HepG2 (cell line): ENCODE data around the gene ZNF22. TPM values are rescaled to one million over a fixed set of nuclear protein-coding genes. Genes with fewer than 3 reads are reported as not detected.
A peak's percentile ranks its signal among the peaks of the same experiment; 100 is the strongest.

ENCODE experiments used
- BCL6 ChIP-seq: IDR thresholded peaks from 2 replicates; pipeline ENCODE4 v1.6.1; 2016; ENCODE audit warnings: missing genetic modification reagents, missing compliant biosample characterization
- BRD4 ChIP-seq: sonication (generic); formaldehyde crosslinking; IDR thresholded peaks from 2 replicates; pipeline ENCODE4 v1.4.0; 2020; ENCODE audit warnings: missing genetic modification reagents
- CBX2 ChIP-seq, 2 experiments: fragments of 200-600 bp in 1 of 2; sonication (generic); formaldehyde crosslinking in 1 of 2; IDR thresholded peaks; 2 replicates each; pipeline versions ENCODE4 v1.7.0 to v1.8.1; 2018 to 2022; ENCODE audit warnings: low read depth in 2 of 2, low read length in 1 of 2, mild to moderate bottlenecking in 1 of 2, missing genetic modification reagents in 1 of 2
- GATAD2A ChIP-seq: IDR thresholded peaks from 2 replicates; pipeline ENCODE4 v1.6.1; 2016
- HES4 ChIP-seq: sonication (generic); formaldehyde crosslinking; IDR thresholded peaks from 2 replicates; pipeline ENCODE4 v1.9.0; 2021; ENCODE audit warnings: mild to moderate bottlenecking, missing genetic modification reagents, borderline replicate concordance
- MBD4 ChIP-seq: IDR thresholded peaks from 2 replicates; pipeline ENCODE4 v1.6.1; 2012; ENCODE audit warnings: low read length, inconsistent platforms, borderline replicate concordance
- MED13 ChIP-seq: sonication (generic); formaldehyde crosslinking; IDR thresholded peaks from 2 replicates; pipeline ENCODE4 v1.5.0; 2020; ENCODE audit warnings: missing genetic modification reagents
- MTERF4 ChIP-seq: sonication (generic); formaldehyde crosslinking; IDR thresholded peaks from 2 replicates; pipeline ENCODE4 v1.8.0; 2023; ENCODE audit warnings: mild to moderate bottlenecking, missing genetic modification reagents
- MXD4 ChIP-seq: IDR thresholded peaks from 2 replicates; pipeline ENCODE4 v1.6.1; 2016; ENCODE audit warnings: mild to moderate bottlenecking, missing biosample characterization, missing genetic modification reagents
- REST ChIP-seq, 2 experiments: IDR thresholded peaks; 2 replicates each; pipeline ENCODE4 v1.6.1; 2011 to 2012; ENCODE audit warnings: low read length in 2 of 2, borderline replicate concordance in 1 of 2, low read depth in 1 of 2, mild to moderate bottlenecking in 1 of 2, moderate library complexity in 1 of 2
- RXRA ChIP-seq: sonication (generic); formaldehyde crosslinking; IDR thresholded peaks from 2 replicates; pipeline ENCODE4 v1.5.1; 2020; ENCODE audit warnings: missing genetic modification reagents
- SATB2 ChIP-seq: sonication (generic); formaldehyde crosslinking; IDR thresholded peaks from 2 replicates; pipeline ENCODE4 v1.5.0; 2020; ENCODE audit warnings: missing genetic modification reagents
- SMARCC2 ChIP-seq: fragments of 450-650 bp; IDR thresholded peaks from 2 replicates; pipeline ENCODE4 v1.6.1; 2017; ENCODE audit warnings: antibody characterized with exemption, mild to moderate bottlenecking
- THAP8 ChIP-seq: sonication (generic); formaldehyde crosslinking; IDR thresholded peaks from 2 replicates; pipeline ENCODE4 v1.5.1; 2020; ENCODE audit warnings: missing genetic modification reagents, mild to moderate bottlenecking, borderline replicate concordance
- ZMYM2 ChIP-seq: sonication (generic); formaldehyde crosslinking; IDR thresholded peaks from 2 replicates; pipeline ENCODE4 v1.8.0; 2022; ENCODE audit warnings: mild to moderate bottlenecking, missing genetic modification reagents
- ZNF224 ChIP-seq: sonication (generic); formaldehyde crosslinking; IDR thresholded peaks from 2 replicates; pipeline ENCODE4 v1.5.0; 2020; ENCODE audit warnings: mild to moderate bottlenecking, missing genetic modification reagents
- ZNF3 ChIP-seq: IDR thresholded peaks from 2 replicates; pipeline ENCODE4 v1.7.0; 2017; ENCODE audit warnings: inconsistent platforms
- ZNF337 ChIP-seq: sonication (generic); formaldehyde crosslinking; IDR thresholded peaks from 2 replicates; pipeline ENCODE4 v1.5.1; 2020; ENCODE audit warnings: missing genetic modification reagents, low read depth, mild to moderate bottlenecking, borderline replicate concordance
- ZNF484 ChIP-seq: sonication (generic); formaldehyde crosslinking; IDR thresholded peaks from 2 replicates; pipeline ENCODE4 v1.5.1; 2020; ENCODE audit warnings: mild to moderate bottlenecking, low read depth, missing genetic modification reagents, borderline replicate concordance
- ZNF550 ChIP-seq: sonication (generic); formaldehyde crosslinking; IDR thresholded peaks from 2 replicates; pipeline ENCODE4 v1.4.0; 2020; ENCODE audit warnings: mild to moderate bottlenecking, missing genetic modification reagents, borderline replicate concordance
- ZNF589 ChIP-seq: sonication (generic); formaldehyde crosslinking; conservative IDR thresholded peaks from 2 replicates; pipeline ENCODE4 v1.8.0; 2022; ENCODE audit warnings: mild to moderate bottlenecking, moderate library complexity, missing genetic modification reagents
- ZNF709 ChIP-seq: sonication (generic); formaldehyde crosslinking; IDR thresholded peaks from 2 replicates; pipeline ENCODE4 v1.5.0; 2020; ENCODE audit warnings: mild to moderate bottlenecking, missing genetic modification reagents
- ZNF75D ChIP-seq: sonication (generic); formaldehyde crosslinking; IDR thresholded peaks from 2 replicates; pipeline ENCODE4 v1.8.1; 2023; ENCODE audit warnings: missing genetic modification reagents, mild to moderate bottlenecking, borderline replicate concordance
- ZSCAN9 ChIP-seq: IDR thresholded peaks from 2 replicates; pipeline ENCODE4 v1.6.1; 2016; ENCODE audit warnings: borderline replicate concordance
- polyA plus RNA-seq, 8 experiments: library from polyadenylated mRNA; depleted of rRNA in 3 of 8; stranded (reverse) in 7 of 8; unstranded in 1 of 8; fragments of >200 nt; fragmentation: Illumina TruSeq in 4 of 8; extraction: Trizol in 4 of 8; gene quantifications; 2 replicates each; pipeline versions ENCODE4 v1.2.1 to v1.2.3, GENCODE V29; 2011 to 2016; ENCODE audit warnings: low read depth in 4 of 8, missing spikeins in 1 of 8, mixed read lengths in 1 of 8; ENCODE audit not compliant: insufficient read depth in 1 of 8
- total RNA-seq, 5 experiments: library from RNA; depleted of rRNA; stranded (reverse); fragments of >200 nt; fragmentation: Illumina TruSeq; extraction: Trizol; gene quantifications; 2 replicates each; pipeline ENCODE4 v1.2.3, GENCODE V29; 2016; ENCODE audit warnings: low read depth in 1 of 5
- TF ChIP-seq, protein P1 (sequence below): IDR thresholded peaks from 2 replicates; pipeline ENCODE4 v1.6.1; 2016; ENCODE audit warnings: missing genetic modification reagents, missing compliant biosample characterization

ZNF22 gene
- total and polyA plus RNA-seq, 2 of the 13 experiments (the other 11 are each of a cell fraction or from before 2014, with no cell fraction given): 0.40 to 1.3 TPM

- TF ChIP-seq MED13 (CRISPR knock-in tag) (peak; percentile 33; the same call in 1 of the 2 replicates), HES4 (CRISPR knock-in tag) (peak; percentile 42; the same call in 1 of the 2 replicates), ZNF337 (CRISPR knock-in tag) (no peak), ZNF589 (CRISPR knock-in tag) (no peak), ZNF484 (CRISPR knock-in tag) (no peak), GATAD2A (CRISPR knock-in tag) (no peak; the same call in 1 of the 2 replicates), MBD4 (no peak), SATB2 (CRISPR knock-in tag) (no peak), SMARCC2 (no peak), MXD4 (peak; percentile 58; the same call in 1 of the 2 replicates), BCL6 (CRISPR knock-in tag) (peak; percentile 17), RXRA (CRISPR knock-in tag) (peak; percentile 88), BRD4 (CRISPR knock-in tag) (0 out of 2 replicates have a peak, but pooled peaks have one; percentile 62), MTERF4 (CRISPR knock-in tag) (no peak), ZNF3 (CRISPR knock-in tag) (no peak), ZNF75D (no peak), ZNF709 (CRISPR knock-in tag) (peak; percentile 75; the same call in 1 of the 2 replicates), ZNF550 (no peak), ZMYM2 (CRISPR knock-in tag) (no peak), THAP8 (no peak; the same call in 1 of the 2 replicates), REST (IDR thresholded peaks at IDR 0.05; ENCODE audit: borderline replicate concordance in 1 of 2, low read depth in 1 of 2, low read length in 2 of 2) (peak in 1 of 2 experiments; percentile 12; a peak in 1 of 4 replicates), ZSCAN9 (CRISPR knock-in tag) (0 out of 2 replicates have a peak, but pooled peaks have one; percentile 66), CBX2 (IDR thresholded peaks at IDR 0.05; ENCODE audit: low read depth, low read length) (no peak), CBX2 (CRISPR knock-in tag; IDR thresholded peaks at IDR 0.05; ENCODE audit: low read depth) (no peak), ZNF224 (no peak)
- TF ChIP-seq, protein P1, sequence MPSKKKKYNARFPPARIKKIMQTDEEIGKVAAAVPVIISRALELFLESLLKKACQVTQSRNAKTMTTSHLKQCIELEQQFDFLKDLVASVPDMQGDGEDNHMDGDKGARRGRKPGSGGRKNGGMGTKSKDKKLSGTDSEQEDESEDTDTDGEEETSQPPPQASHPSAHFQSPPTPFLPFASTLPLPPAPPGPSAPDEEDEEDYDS: peak; percentile 56; the same call in 1 of the 2 replicates
These were observed 41.3 kb upstream of the ZNF22 start, which contains the start of gene RASSF4 (continued) for GRCh38 chr10:44959247-44960087.
